Measurements from ENCODE around the gene GAS6.
"Not testable (repeated sequence)": the region's sequence is repeated elsewhere in the genome, so short reads cannot be mapped to it uniquely, and the experiment has no call there.

DNA sequence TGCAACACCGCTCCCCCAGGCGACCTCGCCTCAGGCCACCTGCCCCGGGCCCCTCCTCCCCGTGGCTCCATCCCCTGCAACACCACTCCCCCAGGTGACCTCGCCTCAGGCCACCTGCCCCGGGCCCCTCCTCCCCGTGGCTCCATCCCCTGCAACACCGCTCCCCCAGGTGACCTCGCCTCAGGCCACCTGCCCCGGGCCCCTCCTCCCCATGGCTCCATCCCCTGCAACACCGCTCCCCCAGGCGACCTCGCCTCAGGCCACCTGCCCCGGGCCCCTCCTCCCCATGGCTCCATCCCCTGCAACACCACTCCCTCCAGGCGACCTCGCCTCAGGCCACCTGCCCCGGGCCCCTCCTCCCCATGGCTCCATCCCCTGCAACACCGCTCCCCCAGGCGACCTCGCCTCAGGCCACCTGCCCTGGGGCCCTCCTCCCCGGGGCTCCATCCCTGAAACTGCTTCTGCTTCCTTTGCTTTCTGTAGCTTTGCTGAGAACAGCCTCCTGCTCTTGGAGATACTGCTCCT, 33.4 kb downstream of the GAS6 start:
- not testable (repeated sequence) for TF ChIP-seq CTCF (conservative IDR thresholded peaks at IDR 0.05 in 1 of 2, IDR thresholded peaks at IDR 0.05 in 1 of 2; ENCODE audit: extremely low read depth in 1 of 2, insufficient read depth in 1 of 2, low read depth in 1 of 2, low read length in 2 of 2); EZH2 (IDR thresholded peaks at IDR 0.05; ENCODE audit: borderline replicate concordance, low read length)

Data from mammary epithelial cell (primary cell).